NCI-H748 (cell line): ENCODE data around the gene MET.
"Not testable (repeated sequence)": the region's sequence is repeated elsewhere in the genome, so short reads cannot be mapped to it uniquely, and the experiment has no call there.

Experiments
- DNase-seq: peaks from one replicate; lab custom pipeline; 2025; ENCODE audit not compliant: unreplicated experiment; lab: John Stamatoyannopoulos, UW

The MET gene

GRCh38 chr7:116671681-116672595 is at the start of gene MET:
TSS of gene MET (plus strand) at chr7:116672196. CDS start at chr7:116699085, 26,889 bp downstream.
- peak; percentile 81 for DNase-seq

GRCh38 chr7:116626886-116627285 is 45.1 kb upstream of the MET start:
- peak; percentile 39 for DNase-seq

- no peak for DNase-seq
These were observed 42.9 kb upstream of the MET start for GRCh38 chr7:116629051-116629463.

GRCh38 chr7:116630357-116630756 is 41.6 kb upstream of the MET start:
- DNase-seq = no peak

DNA sequence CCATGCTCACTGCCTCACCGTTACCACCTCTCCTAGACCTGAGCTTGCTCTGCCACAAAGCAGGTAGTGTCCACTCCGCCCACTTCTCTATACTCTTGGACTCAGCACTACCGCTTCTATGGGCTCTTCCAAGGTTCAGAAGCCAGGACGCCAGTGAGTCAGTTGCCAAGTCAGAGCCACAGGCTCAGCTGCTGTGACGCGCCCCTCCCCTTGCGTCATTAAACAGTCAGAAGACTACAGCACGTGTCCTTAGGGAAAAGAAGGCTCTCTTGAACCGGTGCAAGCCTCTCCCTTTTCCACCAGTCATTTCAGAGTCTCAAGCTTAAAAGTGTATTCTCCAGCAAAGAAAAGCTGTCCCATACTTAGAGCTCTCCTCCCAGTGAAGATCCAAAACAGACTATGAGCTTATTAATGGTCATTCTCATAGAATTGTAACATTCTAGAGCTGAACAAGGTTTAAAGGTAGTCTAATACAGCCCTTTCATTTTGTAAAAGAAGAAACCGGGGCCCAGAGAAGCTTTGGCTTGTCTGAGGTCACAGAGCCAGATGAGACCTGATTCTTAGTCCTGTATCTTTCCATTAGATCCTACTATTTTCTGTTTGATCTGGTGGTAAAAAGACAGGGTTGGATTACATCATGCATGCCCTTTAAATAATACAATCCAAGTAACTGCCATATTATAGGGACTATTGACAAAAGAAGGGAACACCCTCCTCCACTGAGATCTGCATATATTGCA is 40.9 kb upstream of the MET start:
- peak; percentile 34 for DNase-seq

- no peak for DNase-seq
These were observed 40.3 kb upstream of the MET start for GRCh38 chr7:116631676-116632075.

GRCh38 chr7:116632384-116632783 is 39.6 kb upstream of the MET start:
- DNase-seq = no peak

- DNase-seq = no peak
These were observed 38.6 kb upstream of the MET start for GRCh38 chr7:116633131-116633988.

GRCh38 chr7:116636997-116637396 is 35.0 kb upstream of the MET start:
- DNase-seq = no peak

GRCh38 chr7:116638592-116638991 is 33.4 kb upstream of the MET start:
- not testable (repeated sequence) for DNase-seq

DNA sequence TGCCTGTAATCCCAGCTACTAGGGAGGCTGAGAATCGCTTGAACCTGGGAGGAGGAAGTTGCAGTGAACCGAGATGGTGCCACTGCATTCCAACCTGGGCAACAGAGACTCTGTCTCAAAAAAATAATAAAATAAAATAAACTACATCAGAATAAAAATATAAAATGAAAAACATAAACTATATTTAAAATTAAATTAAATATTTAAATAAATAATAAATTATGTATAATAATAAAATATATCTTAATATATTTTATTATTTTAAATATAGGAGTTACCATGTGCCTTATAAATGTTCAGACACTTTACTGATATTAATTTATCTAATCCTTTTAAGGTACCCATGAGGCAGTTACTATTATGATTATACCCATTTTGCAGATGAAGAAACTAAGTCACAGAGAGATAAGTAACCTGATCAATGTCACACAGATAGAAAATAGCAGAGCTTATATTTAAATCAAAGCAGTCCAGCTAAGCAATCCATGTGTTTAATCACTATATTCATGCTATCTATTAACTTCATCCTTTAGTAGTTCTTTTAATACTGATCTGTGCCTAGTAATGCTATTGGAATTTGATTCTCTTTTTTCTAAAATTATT is 30.3 kb upstream of the MET start:
- DNase-seq = no peak

GRCh38 chr7:116643148-116643547 is 28.8 kb upstream of the MET start:
- not testable (repeated sequence) for DNase-seq

DNA sequence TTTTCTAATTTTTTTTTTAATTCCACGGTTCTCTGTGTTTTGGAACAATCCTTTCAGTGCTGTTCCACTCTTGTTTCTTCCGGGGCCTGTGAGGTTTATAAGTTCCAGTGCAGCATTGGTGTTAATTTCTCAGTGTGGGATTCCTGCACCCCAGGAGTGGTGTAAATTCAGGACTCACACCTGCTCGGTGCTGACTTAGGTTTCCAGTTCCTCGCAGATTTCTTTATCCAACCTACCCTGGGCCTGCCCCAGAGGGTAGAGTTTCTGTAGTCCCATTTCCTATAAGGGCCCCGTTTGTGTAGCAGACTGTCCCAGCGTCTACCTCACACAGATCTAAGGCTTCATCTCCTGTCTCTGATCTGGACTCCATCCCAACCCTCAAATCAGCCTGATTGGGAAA is 27.4 kb upstream of the MET start:
- DNase-seq = no peak

GRCh38 chr7:116647290-116647689 is 24.7 kb upstream of the MET start:
- DNase-seq = no peak

DNA sequence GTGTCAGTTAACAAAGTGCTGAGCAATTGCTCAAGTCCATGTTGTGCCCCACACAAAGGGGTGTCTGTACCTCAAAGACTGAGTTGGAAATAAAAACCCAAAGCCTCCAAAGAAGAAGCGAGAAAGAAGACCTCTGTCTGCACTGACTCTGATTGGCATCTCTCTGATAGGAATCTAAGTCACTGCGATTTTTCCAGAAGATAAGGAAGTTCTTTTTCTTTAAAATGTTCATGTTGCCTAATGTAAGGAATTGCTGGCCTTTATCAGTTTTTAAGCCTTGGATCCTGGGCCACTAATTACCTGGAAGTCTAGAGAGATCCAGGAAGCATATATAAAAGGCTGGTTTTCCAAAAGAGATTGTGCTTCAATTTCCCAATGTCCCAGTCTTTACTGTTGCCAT is 24.1 kb upstream of the MET start:
- DNase-seq = no peak

- DNase-seq = no peak
These were observed 21.6 kb upstream of the MET start for GRCh38 chr7:116650436-116650835.

DNA sequence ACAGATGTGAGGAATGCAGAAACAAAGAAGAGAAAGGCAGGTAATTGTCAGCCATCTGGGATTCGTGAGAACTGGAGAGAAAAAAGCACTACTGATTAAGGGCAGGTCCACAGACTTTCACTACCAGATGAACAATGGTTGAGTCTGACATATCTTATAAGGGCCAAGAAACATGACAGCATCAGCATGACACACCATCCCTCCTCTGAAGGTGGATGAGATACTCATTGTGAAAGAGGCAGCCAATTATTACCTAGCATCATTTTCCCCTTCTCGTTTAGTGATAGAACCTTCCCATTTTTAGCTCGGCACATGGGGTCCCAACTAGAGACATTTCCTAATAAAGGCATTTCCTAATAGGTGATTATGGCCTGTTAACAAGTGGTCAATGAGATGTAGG is 19.2 kb upstream of the MET start:
- no peak for DNase-seq

DNA sequence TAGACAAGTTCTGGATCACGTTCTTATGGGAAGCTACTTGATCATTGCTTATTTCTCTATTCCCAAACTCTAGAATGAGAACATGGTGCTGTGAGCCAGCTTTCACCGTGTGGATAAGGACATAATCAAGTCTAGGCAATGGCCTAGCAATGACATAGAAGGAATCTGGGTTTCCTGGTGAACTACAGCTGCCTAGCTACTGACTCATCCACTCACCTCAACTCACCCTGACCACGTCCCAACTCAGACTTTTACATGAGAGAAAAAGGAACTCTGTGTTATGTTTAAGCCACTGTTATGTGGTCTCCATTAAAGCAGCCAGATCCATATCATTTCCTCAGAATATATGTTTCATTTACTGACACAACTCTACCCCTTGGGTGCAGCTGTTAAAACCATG is 18.8 kb upstream of the MET start:
- no peak for DNase-seq

DNA sequence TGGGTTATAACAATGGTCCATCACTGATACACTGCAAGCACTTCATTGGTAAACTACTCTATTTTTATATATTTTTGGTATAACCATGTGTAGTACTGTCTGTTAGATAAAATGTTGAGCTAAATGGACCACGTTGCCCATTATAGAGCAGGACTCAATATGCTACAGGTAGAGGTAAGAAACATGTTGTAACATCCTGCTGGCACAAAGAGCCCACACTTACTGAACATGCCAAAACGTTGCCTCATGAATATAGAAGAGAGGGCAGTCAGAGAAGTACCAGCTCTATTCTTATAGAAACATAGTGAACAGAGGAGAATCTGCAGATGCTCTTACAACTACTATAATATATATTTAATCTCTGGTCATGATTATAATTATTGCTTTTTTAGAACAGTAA is 18.4 kb upstream of the MET start:
- DNase-seq = no peak

DNA sequence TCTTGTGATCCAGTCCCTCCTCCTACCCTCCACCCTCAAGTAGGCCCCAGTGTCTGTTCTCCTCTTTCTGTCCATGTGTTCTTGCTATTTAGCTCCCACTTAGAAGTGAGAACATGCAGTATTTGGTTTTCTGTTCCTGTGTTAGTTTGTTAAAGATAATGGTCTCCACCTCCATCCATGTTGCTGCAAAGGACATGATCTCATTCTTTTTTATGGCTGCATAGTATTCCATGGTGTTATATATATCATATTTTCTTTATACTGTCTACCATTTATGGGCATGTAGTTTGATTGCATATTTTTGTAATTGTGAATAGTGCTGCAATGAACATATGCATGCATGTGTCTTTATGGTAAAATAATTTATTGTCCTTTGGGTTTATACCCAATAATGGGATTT is 12.7 kb upstream of the MET start:
- DNase-seq = not testable (repeated sequence)

GRCh38 chr7:116661865-116662264 is 10.1 kb upstream of the MET start:
- DNase-seq = no peak
